ENCODE measurements around the gene S100A8.
"Not testable (repeated sequence)": the region's sequence is repeated elsewhere in the genome, so short reads cannot be mapped to it uniquely, and the experiment has no call there.

Gene S100A8

GRCh38 chr1:153415850-153416570 is 25.1 kb upstream of the S100A8 start, which contains the start of gene S100A7A:
Gene S100A7A, plus strand, starts transcription at chr1:153416520. Its CDS starts 1,563 bp downstream, at chr1:153418083.
- Histone ChIP-seq H3K36me3 (ENCODE audit: insufficient read depth, low read length) (no peaks in the 10 kb centered on the region), H3K4me1 (ENCODE audit: control insufficient read depth, insufficient read depth, low read length, unreplicated experiment) (no peaks in the 10 kb centered on the region), H3K27me3 (ENCODE audit: insufficient read depth, low read length) (peaks cover 24% of the 10 kb centered on the region), H3K79me2 (ENCODE audit: control insufficient read depth, insufficient read depth, low read length, unreplicated experiment) (no peaks in the 10 kb centered on the region), H2AFZ (ENCODE audit: low read length, unreplicated experiment) (no peak within 1 kb of the TSS), H3K27ac (ENCODE audit: low read depth, low read length) (no peak within 1 kb of the TSS), H3K4me3 (ENCODE audit: low read depth, low read length) (no peak within 1 kb of the TSS)

DNA sequence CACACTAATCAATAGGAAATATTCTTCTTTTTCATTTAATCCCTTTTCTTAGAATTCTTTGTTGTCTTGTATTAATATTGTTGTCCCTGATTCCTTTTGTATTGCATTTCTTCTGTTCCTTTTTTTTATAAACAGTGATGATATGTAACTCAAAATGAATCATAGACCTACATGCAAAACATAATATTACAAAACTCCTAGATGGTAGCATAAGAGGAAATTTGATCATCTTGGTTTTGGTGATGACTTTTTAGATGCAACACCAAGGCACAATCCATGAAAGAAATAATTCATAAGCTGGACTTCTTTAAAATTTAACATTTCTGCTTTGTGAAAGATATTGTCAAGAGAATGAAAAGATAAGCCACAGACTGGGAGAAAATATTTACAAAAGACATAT is 23.1 kb upstream of the S100A8 start:
- not testable (repeated sequence) for H3K27ac ChIP-seq (ENCODE audit: low read depth, low read length); H2AFZ ChIP-seq (ENCODE audit: low read length, unreplicated experiment); H3K79me2 ChIP-seq (ENCODE audit: control insufficient read depth, insufficient read depth, low read length, unreplicated experiment); H3K4me3 ChIP-seq (ENCODE audit: low read depth, low read length); H3K36me3 ChIP-seq (ENCODE audit: insufficient read depth, low read length); H3K4me1 ChIP-seq (ENCODE audit: control insufficient read depth, insufficient read depth, low read length, unreplicated experiment)
- peaks cover 21% of the 10 kb centered on the region for H3K27me3 ChIP-seq (ENCODE audit: insufficient read depth, low read length)

GRCh38 chr1:153407274-153407673 is 16.4 kb upstream of the S100A8 start:
- not testable (repeated sequence) for H3K79me2 ChIP-seq (ENCODE audit: control insufficient read depth, insufficient read depth, low read length, unreplicated experiment); H3K36me3 ChIP-seq (ENCODE audit: insufficient read depth, low read length); H3K4me3 ChIP-seq (ENCODE audit: low read depth, low read length); H3K4me1 ChIP-seq (ENCODE audit: control insufficient read depth, insufficient read depth, low read length, unreplicated experiment); H2AFZ ChIP-seq (ENCODE audit: low read length, unreplicated experiment); H3K27ac ChIP-seq (ENCODE audit: low read depth, low read length)
- peaks cover 17% of the 10 kb centered on the region for H3K27me3 ChIP-seq (ENCODE audit: insufficient read depth, low read length)

- not testable (repeated sequence) for H3K36me3 ChIP-seq (ENCODE audit: insufficient read depth, low read length); H2AFZ ChIP-seq (ENCODE audit: low read length, unreplicated experiment); H3K4me3 ChIP-seq (ENCODE audit: low read depth, low read length); H3K79me2 ChIP-seq (ENCODE audit: control insufficient read depth, insufficient read depth, low read length, unreplicated experiment); H3K4me1 ChIP-seq (ENCODE audit: control insufficient read depth, insufficient read depth, low read length, unreplicated experiment); H3K27ac ChIP-seq (ENCODE audit: low read depth, low read length)
- H3K27me3 ChIP-seq (ENCODE audit: insufficient read depth, low read length): peaks cover 30% of the 10 kb centered on the region
Measured at GRCh38 chr1:153405825-153406599, 15.1 kb upstream of the S100A8 start.

DNA sequence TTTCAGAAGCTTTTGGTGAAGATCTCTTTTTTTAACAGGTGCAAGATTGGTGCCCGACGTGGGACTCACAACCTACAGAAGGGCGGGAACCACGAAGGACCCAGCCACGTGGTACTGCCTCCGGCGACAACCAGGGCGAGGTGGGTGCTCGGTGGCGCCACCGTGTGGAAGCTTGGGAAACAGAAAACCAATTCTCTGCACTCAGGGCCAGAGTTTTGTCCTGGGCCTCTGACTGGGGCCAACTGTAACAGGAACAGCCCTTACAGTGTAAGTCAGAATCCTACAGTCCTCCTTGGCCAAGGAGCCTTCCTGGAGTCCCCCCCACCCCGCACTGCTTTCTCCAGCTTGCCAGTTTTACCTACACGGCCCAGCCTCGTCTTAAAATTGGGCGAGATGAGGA is 13.9 kb upstream of the S100A8 start:
- Histone ChIP-seq H3K27me3 (ENCODE audit: insufficient read depth, low read length) (peaks cover 39% of the 10 kb centered on the region), H3K4me3 (ENCODE audit: low read depth, low read length) (no peak overlapping the region), H3K79me2 (ENCODE audit: control insufficient read depth, insufficient read depth, low read length, unreplicated experiment) (no peaks in the 10 kb centered on the region), H3K27ac (ENCODE audit: low read depth, low read length) (no peak overlapping the region), H3K36me3 (ENCODE audit: insufficient read depth, low read length) (no peaks in the 10 kb centered on the region), H3K4me1 (ENCODE audit: control insufficient read depth, insufficient read depth, low read length, unreplicated experiment) (no peaks in the 10 kb centered on the region), H2AFZ (ENCODE audit: low read length, unreplicated experiment) (no peak overlapping the region)

DNA sequence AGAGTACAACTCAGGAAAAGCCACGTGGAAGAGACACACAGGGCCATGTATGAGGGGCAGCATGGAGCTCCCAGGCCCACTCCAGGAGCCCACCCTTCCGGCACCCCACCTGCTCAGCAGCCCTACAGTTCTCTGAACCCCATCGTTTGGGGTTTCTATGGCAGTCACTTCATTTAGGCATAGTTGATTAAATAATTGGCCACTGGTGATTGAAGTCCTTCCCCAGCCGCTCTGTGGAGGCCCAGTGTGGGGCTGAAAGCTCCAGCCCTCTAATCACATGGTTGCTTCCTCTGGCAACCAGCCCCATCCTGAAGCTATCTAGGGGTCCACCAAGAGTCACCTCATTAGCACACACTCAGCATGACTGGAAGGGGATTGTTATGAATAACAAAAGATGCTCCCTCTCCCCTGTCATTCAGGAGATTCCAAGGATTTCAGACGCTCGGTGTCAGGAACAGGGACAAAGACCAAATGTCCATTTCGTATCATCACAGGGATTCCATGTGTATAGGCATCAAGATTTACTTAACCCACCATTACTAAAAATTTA is 13.3 kb upstream of the S100A8 start:
- H3K4me1 ChIP-seq (ENCODE audit: control insufficient read depth, insufficient read depth, low read length, unreplicated experiment): no peaks in the 10 kb centered on the region
- H3K4me3 ChIP-seq (ENCODE audit: low read depth, low read length): no peak overlapping the region
- H3K27ac ChIP-seq (ENCODE audit: low read depth, low read length): no peak overlapping the region
- peaks cover 45% of the 10 kb centered on the region for H3K27me3 ChIP-seq (ENCODE audit: insufficient read depth, low read length)
- no peaks in the 10 kb centered on the region for H3K36me3 ChIP-seq (ENCODE audit: insufficient read depth, low read length)
- no peaks in the 10 kb centered on the region for H3K79me2 ChIP-seq (ENCODE audit: control insufficient read depth, insufficient read depth, low read length, unreplicated experiment)
- H2AFZ ChIP-seq (ENCODE audit: low read length, unreplicated experiment): no peak overlapping the region

DNA sequence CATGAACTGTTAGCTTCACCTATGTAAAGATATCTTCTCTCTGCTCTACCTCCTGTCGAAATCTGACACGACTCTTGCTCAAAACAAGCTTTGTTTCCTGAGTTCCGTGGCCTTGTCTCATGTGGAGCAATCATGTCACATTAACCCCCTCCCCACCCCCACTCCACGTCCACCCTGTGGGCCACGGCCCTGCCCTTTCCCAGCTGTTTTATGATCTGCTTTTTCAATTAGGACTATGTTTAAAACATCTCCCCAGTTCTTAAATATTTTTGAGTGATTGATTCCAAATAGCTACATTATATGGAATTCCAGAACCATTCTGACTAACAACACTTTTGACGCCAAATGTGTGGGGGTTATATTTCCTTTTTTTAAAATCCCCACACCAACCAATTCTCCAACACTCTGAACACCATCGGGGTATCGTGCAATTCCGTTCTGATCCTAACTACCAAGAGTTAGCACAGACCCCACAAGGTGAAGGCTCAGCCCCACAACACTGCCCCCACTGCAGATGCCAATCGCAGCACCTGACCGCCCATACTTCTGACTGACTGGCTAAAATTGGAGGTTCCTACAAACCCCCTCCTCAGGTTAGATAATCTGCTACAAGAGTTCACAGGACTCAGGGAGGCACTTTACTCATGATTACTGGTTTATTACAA is 12.7 kb upstream of the S100A8 start:
- H3K36me3 ChIP-seq (ENCODE audit: insufficient read depth, low read length): no peaks in the 10 kb centered on the region
- H3K27ac ChIP-seq (ENCODE audit: low read depth, low read length): no peak overlapping the region
- H2AFZ ChIP-seq (ENCODE audit: low read length, unreplicated experiment): no peak overlapping the region
- no peaks in the 10 kb centered on the region for H3K4me1 ChIP-seq (ENCODE audit: control insufficient read depth, insufficient read depth, low read length, unreplicated experiment)
- peaks cover 50% of the 10 kb centered on the region for H3K27me3 ChIP-seq (ENCODE audit: insufficient read depth, low read length)
- no peaks in the 10 kb centered on the region for H3K79me2 ChIP-seq (ENCODE audit: control insufficient read depth, insufficient read depth, low read length, unreplicated experiment)
- H3K4me3 ChIP-seq (ENCODE audit: low read depth, low read length): no peak overlapping the region

- Histone ChIP-seq H3K27ac (ENCODE audit: low read depth, low read length) (no peak overlapping the region), H3K4me3 (ENCODE audit: low read depth, low read length) (no peak overlapping the region), H3K4me1 (ENCODE audit: control insufficient read depth, insufficient read depth, low read length, unreplicated experiment) (no peaks in the 10 kb centered on the region), H3K27me3 (ENCODE audit: insufficient read depth, low read length) (peaks cover 64% of the 10 kb centered on the region), H3K36me3 (ENCODE audit: insufficient read depth, low read length) (no peaks in the 10 kb centered on the region), H2AFZ (ENCODE audit: low read length, unreplicated experiment) (no peak overlapping the region), H3K79me2 (ENCODE audit: control insufficient read depth, insufficient read depth, low read length, unreplicated experiment) (no peaks in the 10 kb centered on the region)
Measured at GRCh38 chr1:153402226-153402625, 11.4 kb upstream of the S100A8 start.

GRCh38 chr1:153401461-153401860 is 10.6 kb upstream of the S100A8 start:
- Histone ChIP-seq H3K36me3 (ENCODE audit: insufficient read depth, low read length) (no peaks in the 10 kb centered on the region), H3K4me1 (ENCODE audit: control insufficient read depth, insufficient read depth, low read length, unreplicated experiment) (no peaks in the 10 kb centered on the region), H3K79me2 (ENCODE audit: control insufficient read depth, insufficient read depth, low read length, unreplicated experiment) (no peaks in the 10 kb centered on the region), H3K27me3 (ENCODE audit: insufficient read depth, low read length) (peaks cover 69% of the 10 kb centered on the region), H2AFZ (ENCODE audit: low read length, unreplicated experiment) (no peak overlapping the region), H3K27ac (ENCODE audit: low read depth, low read length) (no peak overlapping the region), H3K4me3 (ENCODE audit: low read depth, low read length) (no peak overlapping the region)

DNA sequence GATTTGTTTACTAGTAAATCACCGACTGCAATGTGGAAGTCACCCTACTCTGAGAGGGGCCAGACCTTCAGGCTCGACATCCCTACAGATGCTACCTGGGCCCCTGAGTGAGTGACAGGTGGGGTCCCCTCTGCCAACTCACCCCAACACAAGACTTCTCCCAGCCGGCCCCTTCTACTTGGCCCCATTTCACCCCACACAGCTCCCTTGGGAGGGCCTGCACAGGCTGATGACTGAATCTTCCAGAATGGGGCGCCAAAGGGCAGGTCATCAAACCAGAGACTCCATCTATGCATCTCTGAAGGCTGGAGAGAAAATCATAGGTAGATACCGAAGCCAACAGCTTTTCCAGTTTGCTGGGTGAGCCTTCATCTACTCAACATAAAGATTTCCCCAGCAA is 9.4 kb upstream of the S100A8 start:
- Histone ChIP-seq H3K4me3 (ENCODE audit: low read depth, low read length) (no peak overlapping the region), H3K36me3 (ENCODE audit: insufficient read depth, low read length) (no peaks in the 10 kb centered on the region), H3K27ac (ENCODE audit: low read depth, low read length) (no peak overlapping the region), H2AFZ (ENCODE audit: low read length, unreplicated experiment) (no peak overlapping the region), H3K79me2 (ENCODE audit: control insufficient read depth, insufficient read depth, low read length, unreplicated experiment) (no peaks in the 10 kb centered on the region), H3K4me1 (ENCODE audit: control insufficient read depth, insufficient read depth, low read length, unreplicated experiment) (no peaks in the 10 kb centered on the region), H3K27me3 (ENCODE audit: insufficient read depth, low read length) (peaks cover 79% of the 10 kb centered on the region)

Data from ACC112 (cell line).